ENCODE measurements around the gene SLC17A9.
"Not testable (repeated sequence)": the region's sequence is repeated elsewhere in the genome, so short reads cannot be mapped to it uniquely, and the experiment has no call there.

Gene SLC17A9

GRCh38 chr20:62920039-62920645, 32.4 kb upstream of the SLC17A9 start:
- no peak for DNase-seq (ENCODE audit: low read depth)

- DNase-seq (ENCODE audit: low read depth) = peak; percentile 61
Measured at GRCh38 chr20:62921119-62921687, 31.3 kb upstream of the SLC17A9 start.

- no peak for DNase-seq (ENCODE audit: low read depth)
Measured at GRCh38 chr20:62922451-62922921, 30.0 kb upstream of the SLC17A9 start.

GRCh38 chr20:62923059-62923668, 29.3 kb upstream of the SLC17A9 start:
- not testable (repeated sequence) for DNase-seq (ENCODE audit: low read depth)

- DNase-seq (ENCODE audit: low read depth) = no peak
Measured at GRCh38 chr20:62923669-62924441, 28.7 kb upstream of the SLC17A9 start.

GRCh38 chr20:62924442-62925075, 27.9 kb upstream of the SLC17A9 start:
- DNase-seq (ENCODE audit: low read depth) = no peak

GRCh38 chr20:62925076-62925419, 27.5 kb upstream of the SLC17A9 start:
- no peak for DNase-seq (ENCODE audit: low read depth)

- DNase-seq (ENCODE audit: low read depth) = no peak
Measured at GRCh38 chr20:62925420-62926228, 26.9 kb upstream of the SLC17A9 start.

- peak; percentile 89 for DNase-seq (ENCODE audit: low read depth)
Measured at GRCh38 chr20:62926229-62927127, 26.0 kb upstream of the SLC17A9 start, which contains the start of gene DIDO1. DIDO1 (minus strand) TSS chr20:62926505.

- DNase-seq (ENCODE audit: low read depth) = no peak
Measured at GRCh38 chr20:62927128-62927705, 25.3 kb upstream of the SLC17A9 start.

GRCh38 chr20:62928246-62928939, 24.1 kb upstream of the SLC17A9 start:
- DNase-seq (ENCODE audit: low read depth) = no peak

GRCh38 chr20:62929051-62929538, 23.4 kb upstream of the SLC17A9 start:
- DNase-seq (ENCODE audit: low read depth) = no peak

GRCh38 chr20:62931464-62931863, 21.0 kb upstream of the SLC17A9 start:
- DNase-seq (ENCODE audit: low read depth) = no peak

GRCh38 chr20:62933966-62934365, 18.5 kb upstream of the SLC17A9 start:
- no peak for DNase-seq (ENCODE audit: low read depth)

- DNase-seq (ENCODE audit: low read depth) = no peak
Measured at GRCh38 chr20:62935204-62935967, 17.1 kb upstream of the SLC17A9 start.

GRCh38 chr20:62935968-62936585, 16.4 kb upstream of the SLC17A9 start:
- no peak for DNase-seq (ENCODE audit: low read depth)

- peak; percentile 96 for DNase-seq (ENCODE audit: low read depth)
Measured at GRCh38 chr20:62937268-62938104, 15.0 kb upstream of the SLC17A9 start.

All from activated T-cell treated with anti-CD3 and anti-CD28 coated beads for 24 hours (primary cell).